A673 (cell line): ENCODE measurements around the gene CHFR. TPM values are rescaled to one million over a fixed set of nuclear protein-coding genes. Genes with fewer than 3 reads are reported as not detected.

Experiments used
- BruUV-seq: library from RNA; stranded (reverse); fragments of 400-500 nt; replicated peaks from 2 replicates; lab custom pipeline; 2021; lab: Mats Ljungman, UMichigan
- CTCF ChIA-PET: fragments of 300-600 bp; sonication (Branson Sonifier 250); formaldehyde crosslinking; loops from one replicate; lab custom pipeline; 2022; ENCODE audit warnings: antibody characterized with exemption; lab: Charles Lee
- POLR2A ChIA-PET: fragments of 300-600 bp; sonication (Branson Sonifier 250); formaldehyde crosslinking; loops from one replicate; lab custom pipeline; 2022; ENCODE audit warnings: antibody characterized with exemption; ENCODE audit not compliant: low non-redundant PET; lab: Charles Lee
- DNase-seq: peaks from one replicate; pipeline ENCODE4 v3.0.0-alpha.2; 2015; ENCODE audit warnings: low spot score
- H3K27ac ChIP-seq: fragments of 200-600 bp; sonication (generic); 2 replicates; pipeline ENCODE4 v1.5.1; 2016; ENCODE audit warnings: mixed run types, low read depth, mild to moderate bottlenecking, mixed read lengths, antibody characterized with exemption, low read length; ENCODE audit not compliant: poor library complexity, severe bottlenecking
- H3K27me3 ChIP-seq: fragments of 200-600 bp; sonication (generic); replicated peaks from 2 replicates; pipeline ENCODE4 v1.6.1; 2017; ENCODE audit warnings: mixed run types, low read depth, mild to moderate bottlenecking, mixed read lengths, antibody characterized with exemption, low read length; ENCODE audit not compliant: insufficient read depth, poor library complexity
- H3K36me3 ChIP-seq: fragments of 200-600 bp; sonication (generic); 2 replicates; pipeline ENCODE4 v1.6.1; 2016; ENCODE audit warnings: mixed run types, mild to moderate bottlenecking, mixed read lengths, antibody characterized with exemption, low read length; ENCODE audit not compliant: insufficient read depth, poor library complexity, severe bottlenecking
- H3K4me1 ChIP-seq: fragments of 200-600 bp; sonication (generic); 2 replicates; pipeline ENCODE4 v1.6.1; 2017; ENCODE audit warnings: mixed run types, mild to moderate bottlenecking, mixed read lengths, antibody characterized with exemption, low read length; ENCODE audit not compliant: insufficient read depth, poor library complexity, severe bottlenecking
- H3K4me3 ChIP-seq: fragments of 200-600 bp; sonication (generic); 2 replicates; pipeline ENCODE4 v1.5.1; 2016; ENCODE audit warnings: low read depth, mixed run types, mild to moderate bottlenecking, mixed read lengths, low read length; ENCODE audit not compliant: poor library complexity, severe bottlenecking
- H3K9me3 ChIP-seq: fragments of 200-600 bp; sonication (generic); 2 replicates; pipeline ENCODE4 v1.6.1; 2016; ENCODE audit warnings: mixed run types, low read depth, mild to moderate bottlenecking, mixed read lengths, antibody characterized with exemption, low read length; ENCODE audit not compliant: poor library complexity, severe bottlenecking
- CTCF ChIP-seq: fragments of 300-800, 200-600 bp; sonication (generic); conservative IDR thresholded peaks from 2 replicates; pipeline ENCODE4 v1.5.1; 2017; ENCODE audit warnings: low read depth, mild to moderate bottlenecking, antibody characterized with exemption, low read length, moderate library complexity, mixed read lengths
- EZH2 ChIP-seq: fragments of 200-600 bp; sonication (generic); IDR thresholded peaks from 2 replicates; pipeline ENCODE4 v1.6.1; 2017; ENCODE audit warnings: borderline replicate concordance, low read depth, mild to moderate bottlenecking, mixed read lengths, antibody characterized with exemption, low read length; ENCODE audit not compliant: poor library complexity, severe bottlenecking
- intact Hi-C: fragments of 100-400 bp; cut with micrococcal nuclease; formaldehyde crosslinking; loops from one replicate; pipeline ENCODE4 v1.10.0; 2022; ENCODE audit not compliant: unreplicated experiment
- total RNA-seq: library from RNA; stranded (reverse); gene quantifications from 2 replicates; pipeline ENCODE4 v1.2.3, GENCODE V29; 2021

The CHFR gene
- total RNA-seq, 1 experiment from 2014 or later, result 44.9 TPM

GRCh38 chr12:132907216-132907615, 19.8 kb upstream of the CHFR start:
- TF ChIP-seq CTCF (no peak), EZH2 (no peak)
- Histone ChIP-seq H3K27ac (no peak overlapping the region), H3K4me1 (no peaks in the 10 kb centered on the region), H3K36me3 (no peaks in the 10 kb centered on the region), H3K9me3 (peaks cover 17% of the 10 kb centered on the region), H3K4me3 (no peak overlapping the region), H3K27me3 (peaks cover 36% of the 10 kb centered on the region)
- no TSS peak for BruUV-seq
- ChIA-PET CTCF (no interaction called here), POLR2A (no interaction called here)
- intact Hi-C loops, result no loop called here
- DNase-seq, result no peak

- no peaks in the 10 kb centered on the region for H3K36me3 ChIP-seq
- POLR2A ChIA-PET, result no interaction called here
- BruUV-seq, result no TSS peak
- H3K4me1 ChIP-seq, result no peaks in the 10 kb centered on the region
- DNase-seq, result peak; percentile 50
- CTCF ChIA-PET, result interaction anchor here (0.6 kb wide), 1 partner anchor 181 kb away, joined by 3 read pairs; no protein-coding TSS in a partner anchor
- intact Hi-C loops, result no loop called here
- H3K4me3 ChIP-seq, result no peak overlapping the region
- H3K27ac ChIP-seq, result no peak overlapping the region
- H3K9me3 ChIP-seq, result peaks cover 17% of the 10 kb centered on the region
- H3K27me3 ChIP-seq, result peaks cover 36% of the 10 kb centered on the region
- no peak for TF ChIP-seq EZH2
- peak; percentile 61 for TF ChIP-seq CTCF
Observed at GRCh38 chr12:132904718-132905328, 17.4 kb upstream of the CHFR start.

DNA sequence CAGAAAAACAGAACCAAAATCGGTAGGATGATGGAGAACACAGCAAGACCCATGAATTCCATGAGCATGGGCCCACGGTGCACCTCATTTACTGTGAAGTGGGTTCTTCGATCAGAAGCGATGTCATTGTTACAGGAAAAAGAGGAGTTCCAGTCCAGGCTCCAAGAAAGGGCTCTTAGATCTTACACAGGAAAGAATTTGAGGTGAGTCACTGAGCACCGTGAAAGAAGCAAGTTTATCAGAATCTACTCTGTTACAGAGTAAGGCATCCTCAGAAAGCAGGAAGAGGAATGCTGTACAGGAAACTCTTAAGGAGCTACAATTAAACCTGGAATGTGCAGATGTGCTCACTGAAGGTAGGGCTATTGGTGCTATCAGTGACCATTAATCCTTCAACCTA, 11.6 kb upstream of the CHFR start:
- H3K27ac ChIP-seq, result no peak overlapping the region
- ChIA-PET CTCF (no interaction called here), POLR2A (no interaction called here)
- H3K9me3 ChIP-seq, result no peaks in the 10 kb centered on the region
- no peak for DNase-seq
- H3K36me3 ChIP-seq, result no peaks in the 10 kb centered on the region
- intact Hi-C loops, result no loop called here
- H3K4me1 ChIP-seq, result no peaks in the 10 kb centered on the region
- TF ChIP-seq EZH2 (no peak), CTCF (no peak)
- H3K27me3 ChIP-seq, result no peaks in the 10 kb centered on the region
- no peak overlapping the region for H3K4me3 ChIP-seq
- BruUV-seq, result no TSS peak
